HG03354 (cell line): ENCODE measurements around the gene PACSIN2.

ENCODE experiments used
- ATAC-seq: cut with Tn5 transposase; IDR thresholded peaks from one replicate; pipeline ENCODE4 v1.9.1; 2021; ENCODE audit warnings: mild to moderate bottlenecking; ENCODE audit not compliant: unreplicated experiment, poor library complexity, severe bottlenecking

The PACSIN2 gene

GRCh38 chr22:42994276-42994916 is 20.6 kb downstream of the PACSIN2 start:
- no peak for ATAC-seq

GRCh38 chr22:42993651-42994275 is 21.2 kb downstream of the PACSIN2 start:
- ATAC-seq = no peak

GRCh38 chr22:42992886-42993479 is 22.0 kb downstream of the PACSIN2 start:
- no peak for ATAC-seq

GRCh38 chr22:42992092-42992491 is 22.9 kb downstream of the PACSIN2 start:
- ATAC-seq = no peak

- ATAC-seq = no peak
Observed at GRCh38 chr22:42991010-42991651, 23.8 kb downstream of the PACSIN2 start.

- no peak for ATAC-seq
Observed at GRCh38 chr22:42990131-42990838, 24.7 kb downstream of the PACSIN2 start.

GRCh38 chr22:42986115-42986514 is 28.8 kb downstream of the PACSIN2 start:
- ATAC-seq = no peak

- no peak for ATAC-seq
Observed at GRCh38 chr22:42985531-42985905, 29.4 kb downstream of the PACSIN2 start.

- ATAC-seq = no peak
Observed at GRCh38 chr22:42984814-42985530, 30.0 kb downstream of the PACSIN2 start.

GRCh38 chr22:42984397-42984796 is 30.6 kb downstream of the PACSIN2 start:
- no peak for ATAC-seq

GRCh38 chr22:42983470-42983869 is 31.5 kb downstream of the PACSIN2 start:
- no peak for ATAC-seq

- ATAC-seq = no peak
Observed at GRCh38 chr22:42979606-42980005, 35.3 kb downstream of the PACSIN2 start.

GRCh38 chr22:42978453-42979103 is 36.4 kb downstream of the PACSIN2 start:
- no peak for ATAC-seq

- no peak for ATAC-seq
Observed at GRCh38 chr22:42977569-42977968, 37.4 kb downstream of the PACSIN2 start.

GRCh38 chr22:42976217-42976933 is 38.6 kb downstream of the PACSIN2 start:
- ATAC-seq = no peak

- no peak for ATAC-seq
Observed at GRCh38 chr22:42974223-42974622, 40.7 kb downstream of the PACSIN2 start.

- no peak for ATAC-seq
Observed at GRCh38 chr22:42973536-42973881, 41.4 kb downstream of the PACSIN2 start.

- ATAC-seq = no peak
Observed at GRCh38 chr22:42972649-42973535, 42.1 kb downstream of the PACSIN2 start.
